ENCODE results near the gene STK26. TPM values are rescaled to one million over a fixed set of nuclear protein-coding genes. Genes with fewer than 3 reads are reported as not detected.
"Not testable (repeated sequence)": the region's sequence is repeated elsewhere in the genome, so short reads cannot be mapped to it uniquely, and the experiment has no call there.

Gene STK26
- total RNA-seq, 1 donor from 2014 or later, result 66.0 TPM

DNA sequence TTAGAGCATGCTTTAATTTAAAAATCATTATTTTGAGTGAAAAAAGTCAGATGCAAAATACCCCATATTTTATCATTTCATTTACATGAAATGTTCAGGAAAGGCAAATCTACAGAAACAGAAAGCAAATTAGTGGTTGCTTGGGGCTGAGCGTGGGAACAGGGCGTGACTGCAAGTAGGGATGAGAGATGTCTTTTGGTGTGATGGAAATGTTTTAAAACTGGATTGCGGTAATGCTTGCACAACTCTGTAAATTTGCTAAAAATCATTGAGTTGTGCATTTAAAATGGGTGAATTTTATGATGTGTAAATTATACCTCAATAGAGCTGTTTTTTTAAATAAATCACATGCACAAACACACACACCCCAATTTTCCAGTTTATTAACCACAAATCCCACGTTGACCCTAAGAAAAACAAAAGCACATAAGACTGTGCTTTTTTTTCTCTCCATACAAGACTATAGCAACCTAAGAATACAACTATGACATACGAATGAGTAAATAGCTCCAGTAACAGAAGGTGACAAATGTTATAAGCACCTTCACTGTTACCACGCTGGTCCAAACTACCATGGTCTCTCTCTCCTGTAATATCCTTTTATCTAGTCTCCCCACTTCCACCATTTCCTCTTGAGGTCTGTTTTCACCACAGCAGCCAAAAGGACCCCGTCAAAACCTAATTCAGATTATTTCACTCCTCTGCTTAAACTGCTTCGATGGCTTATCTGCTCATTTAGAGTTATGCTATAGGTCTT lies 67.5 kb downstream of the STK26 start:
- Mint-ChIP-seq H3K4me1 (peaks cover 11% of the 10 kb centered on the region), H3K4me3 (no peak overlapping the region), H3K27ac (no peak overlapping the region), H3K36me3 (ENCODE audit: low read depth) (no peaks in the 10 kb centered on the region), H3K9me3 (no peaks in the 10 kb centered on the region), H3K27me3 (peaks cover 1% of the 10 kb centered on the region)
- intact Hi-C loops (cut with micrococcal nuclease), result loop anchor here (10.0 kb wide), 1 partner anchor 524 kb away; no protein-coding TSS in a partner anchor
- peak; percentile 54 for DNase-seq

DNA sequence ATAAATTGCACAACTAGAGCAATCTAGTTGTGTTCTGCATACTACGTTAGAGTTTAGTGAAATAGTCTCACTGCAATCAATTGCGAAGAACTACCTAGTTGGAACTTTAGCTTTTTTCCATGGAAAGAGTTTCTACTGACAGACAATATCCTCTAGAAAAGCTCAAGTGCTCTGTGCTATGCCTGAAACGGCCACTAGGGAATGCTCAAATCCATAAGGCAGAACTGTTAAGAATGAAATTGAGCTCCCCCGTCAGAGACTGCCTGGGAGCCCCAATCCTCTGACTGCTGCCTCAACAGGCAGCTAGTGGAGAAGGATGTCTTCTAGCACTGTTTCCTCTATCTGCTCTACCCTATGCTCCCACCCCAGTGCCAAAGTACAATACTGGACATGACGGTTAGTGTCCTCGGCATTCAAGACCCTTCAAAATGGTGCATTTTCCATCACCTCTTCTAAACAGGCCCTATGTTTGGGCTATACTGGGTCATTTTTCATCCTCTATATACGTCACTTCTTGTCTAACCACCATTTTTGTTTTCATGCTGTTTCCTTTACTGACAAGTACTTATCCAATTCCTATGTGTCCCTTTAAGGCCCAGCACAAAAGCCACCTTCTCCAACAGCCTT lies 69.5 kb downstream of the STK26 start:
- intact Hi-C loops (cut with micrococcal nuclease), result loop anchor here (1.0 to 10.0 kb wide), 2 partner anchors 127 to 522 kb away; partner anchors contain the start of gene RAP2C
- DNase-seq, result peak; percentile 79
- H3K27ac Mint-ChIP-seq, result no peak overlapping the region
- no peaks in the 10 kb centered on the region for H3K9me3 Mint-ChIP-seq
- peaks cover under 1% of the 10 kb centered on the region for H3K27me3 Mint-ChIP-seq
- H3K36me3 Mint-ChIP-seq (ENCODE audit: low read depth), result no peaks in the 10 kb centered on the region
- H3K4me1 Mint-ChIP-seq, result peaks cover 11% of the 10 kb centered on the region
- no peak overlapping the region for H3K4me3 Mint-ChIP-seq

DNA sequence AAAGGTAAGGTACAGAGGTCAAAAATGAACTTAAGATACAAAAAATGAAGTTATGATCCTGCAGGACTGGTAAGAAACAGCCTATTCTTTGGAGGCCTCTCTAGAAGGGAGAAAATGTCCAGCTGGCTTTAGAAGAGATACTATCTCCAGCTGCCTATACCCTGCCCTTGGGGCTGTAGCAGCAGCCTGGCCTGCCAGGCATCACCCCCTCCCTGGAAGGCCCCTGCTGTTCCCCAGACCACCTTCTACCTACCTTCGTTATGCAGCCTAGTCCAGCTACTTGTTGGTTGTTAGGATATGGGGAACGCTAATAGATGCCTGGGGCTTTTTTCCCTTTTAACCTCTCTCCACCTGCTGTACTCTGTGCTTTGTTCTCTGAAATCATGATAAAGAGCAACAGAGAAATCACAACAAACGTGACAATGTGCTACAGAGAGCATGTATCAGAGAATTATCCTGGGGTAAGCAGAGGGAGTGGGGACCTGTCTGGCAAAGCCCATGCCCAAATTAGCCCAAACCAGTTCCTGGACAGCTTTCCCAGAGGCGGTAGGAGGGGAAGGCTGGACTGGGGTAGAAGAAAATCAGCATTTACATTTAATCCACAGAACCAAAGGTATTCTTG lies 70.2 kb downstream of the STK26 start:
- Mint-ChIP-seq H3K27me3 (peaks cover 2% of the 10 kb centered on the region), H3K4me1 (peaks cover 11% of the 10 kb centered on the region), H3K27ac (no peak overlapping the region), H3K9me3 (no peaks in the 10 kb centered on the region), H3K36me3 (ENCODE audit: low read depth) (no peaks in the 10 kb centered on the region), H3K4me3 (no peak overlapping the region)
- intact Hi-C loops (cut with micrococcal nuclease), result loop anchor here (10.0 kb wide), 1 partner anchor 521 kb away; no protein-coding TSS in a partner anchor
- DNase-seq, result no peak

GRCh38 chrX:132094164-132094563 lies 71.1 kb downstream of the STK26 start:
- peaks cover 11% of the 10 kb centered on the region for H3K4me1 Mint-ChIP-seq
- H3K36me3 Mint-ChIP-seq (ENCODE audit: low read depth), result no peaks in the 10 kb centered on the region
- H3K27ac Mint-ChIP-seq, result no peak overlapping the region
- intact Hi-C loops (cut with micrococcal nuclease), result loop anchor here (10.0 kb wide), 1 partner anchor 521 kb away; no protein-coding TSS in a partner anchor
- H3K4me3 Mint-ChIP-seq, result no peak overlapping the region
- H3K9me3 Mint-ChIP-seq, result no peaks in the 10 kb centered on the region
- H3K27me3 Mint-ChIP-seq, result peaks cover 4% of the 10 kb centered on the region
- no peak for DNase-seq

DNA sequence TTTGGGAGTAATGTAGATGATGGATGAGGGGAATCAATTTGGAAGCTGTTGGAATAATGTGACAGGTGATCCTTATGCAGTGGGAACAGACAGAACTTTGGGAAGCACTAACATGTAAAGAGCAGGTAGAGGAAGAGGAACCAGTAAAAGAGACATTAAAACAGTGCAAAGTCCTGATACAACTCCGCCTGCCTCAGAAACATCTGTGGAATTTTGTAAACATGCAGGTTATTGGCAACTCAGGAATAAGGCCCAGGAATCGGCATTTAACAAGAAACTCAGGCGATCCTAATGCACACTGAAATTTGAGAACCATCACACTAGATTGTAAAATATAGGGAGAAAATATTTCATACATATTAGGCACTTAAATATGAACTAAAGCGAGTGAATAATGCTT lies 75.6 kb downstream of the STK26 start:
- not testable (repeated sequence) for H3K4me3 Mint-ChIP-seq; H3K27me3 Mint-ChIP-seq; H3K27ac Mint-ChIP-seq; DNase-seq; H3K4me1 Mint-ChIP-seq; H3K9me3 Mint-ChIP-seq; H3K36me3 Mint-ChIP-seq (ENCODE audit: low read depth)
- intact Hi-C loops (cut with micrococcal nuclease), result loop anchor here (10.0 kb wide), 1 partner anchor 516 kb away; no protein-coding TSS in a partner anchor

- H3K4me1 Mint-ChIP-seq, result no peaks in the 10 kb centered on the region
- intact Hi-C loops (cut with micrococcal nuclease), result no loop called here
- no peaks in the 10 kb centered on the region for H3K36me3 Mint-ChIP-seq (ENCODE audit: low read depth)
- no peak for DNase-seq
- H3K4me3 Mint-ChIP-seq, result no peak overlapping the region
- no peak overlapping the region for H3K27ac Mint-ChIP-seq
- H3K27me3 Mint-ChIP-seq, result peaks cover 4% of the 10 kb centered on the region
- H3K9me3 Mint-ChIP-seq, result no peaks in the 10 kb centered on the region
Measured at GRCh38 chrX:132101206-132101605, 78.1 kb downstream of the STK26 start.

- Mint-ChIP-seq H3K27me3 (peaks cover 6% of the 10 kb centered on the region), H3K36me3 (ENCODE audit: low read depth) (no peaks in the 10 kb centered on the region), H3K4me3 (no peak overlapping the region), H3K4me1 (no peaks in the 10 kb centered on the region), H3K27ac (no peak overlapping the region), H3K9me3 (no peaks in the 10 kb centered on the region)
- intact Hi-C loops (cut with micrococcal nuclease), result no loop called here
- no peak for DNase-seq
Measured at GRCh38 chrX:132101799-132102198, 78.7 kb downstream of the STK26 start.

- DNase-seq, result no peak
- Mint-ChIP-seq H3K27me3 (peaks cover 7% of the 10 kb centered on the region), H3K4me3 (no peak overlapping the region), H3K9me3 (no peaks in the 10 kb centered on the region), H3K4me1 (no peaks in the 10 kb centered on the region), H3K27ac (no peak overlapping the region), H3K36me3 (ENCODE audit: low read depth) (no peaks in the 10 kb centered on the region)
- intact Hi-C loops (cut with micrococcal nuclease), result no loop called here
Measured at GRCh38 chrX:132107291-132107690, 84.2 kb downstream of the STK26 start.

GRCh38 chrX:132114607-132115006 lies 91.5 kb downstream of the STK26 start:
- no peaks in the 10 kb centered on the region for H3K9me3 Mint-ChIP-seq
- no peaks in the 10 kb centered on the region for H3K4me1 Mint-ChIP-seq
- H3K4me3 Mint-ChIP-seq, result no peak overlapping the region
- no peak overlapping the region for H3K27ac Mint-ChIP-seq
- no peaks in the 10 kb centered on the region for H3K36me3 Mint-ChIP-seq (ENCODE audit: low read depth)
- peaks cover 4% of the 10 kb centered on the region for H3K27me3 Mint-ChIP-seq
- no peak for DNase-seq
- intact Hi-C loops (cut with micrococcal nuclease), result no loop called here

DNA sequence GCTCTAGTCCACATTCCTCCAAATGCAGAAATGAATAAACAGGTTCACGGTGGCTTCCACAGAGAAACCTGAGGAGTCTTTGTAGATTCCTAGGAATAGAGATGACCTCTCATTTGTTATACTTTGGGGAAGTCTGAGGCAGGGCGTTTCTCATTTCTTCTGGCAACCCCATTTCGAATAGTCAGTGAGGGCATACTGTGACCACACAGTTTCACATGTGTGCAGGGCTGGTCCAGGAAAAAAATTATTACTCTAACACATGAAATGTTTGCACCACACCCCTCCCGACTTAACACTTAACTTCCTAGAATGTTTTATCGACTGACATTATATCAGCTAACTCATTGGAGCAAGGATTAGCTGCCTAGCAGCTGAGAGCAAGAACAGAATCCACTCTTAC lies 92.7 kb downstream of the STK26 start:
- DNase-seq, result no peak
- Mint-ChIP-seq H3K4me1 (no peaks in the 10 kb centered on the region), H3K27ac (no peak overlapping the region), H3K27me3 (peaks cover 2% of the 10 kb centered on the region), H3K36me3 (ENCODE audit: low read depth) (no peaks in the 10 kb centered on the region), H3K4me3 (no peak overlapping the region), H3K9me3 (no peaks in the 10 kb centered on the region)
- intact Hi-C loops (cut with micrococcal nuclease), result no loop called here

GRCh38 chrX:132118358-132118757 lies 95.3 kb downstream of the STK26 start:
- Mint-ChIP-seq H3K4me1 (no peaks in the 10 kb centered on the region), H3K4me3 (no peak overlapping the region), H3K27me3 (peaks cover 2% of the 10 kb centered on the region), H3K9me3 (no peaks in the 10 kb centered on the region), H3K27ac (no peak overlapping the region), H3K36me3 (ENCODE audit: low read depth) (no peaks in the 10 kb centered on the region)
- DNase-seq, result no peak
- intact Hi-C loops (cut with micrococcal nuclease), result no loop called here

GRCh38 chrX:132119283-132119682 lies 96.2 kb downstream of the STK26 start:
- Mint-ChIP-seq H3K27me3 (no peaks in the 10 kb centered on the region), H3K9me3 (no peaks in the 10 kb centered on the region), H3K4me1 (no peaks in the 10 kb centered on the region), H3K36me3 (ENCODE audit: low read depth) (no peaks in the 10 kb centered on the region), H3K4me3 (no peak overlapping the region), H3K27ac (no peak overlapping the region)
- DNase-seq, result no peak
- intact Hi-C loops (cut with micrococcal nuclease), result no loop called here

GRCh38 chrX:132119821-132120515 lies 96.9 kb downstream of the STK26 start:
- no peaks in the 10 kb centered on the region for H3K27me3 Mint-ChIP-seq

GRCh38 chrX:132120913-132121312 lies 97.8 kb downstream of the STK26 start:
- intact Hi-C loops (cut with micrococcal nuclease), result no loop called here
- no peaks in the 10 kb centered on the region for H3K36me3 Mint-ChIP-seq (ENCODE audit: low read depth)

More at GRCh38 chrX:132119821-132120515, 96.9 kb downstream of the STK26 start:
- Mint-ChIP-seq H3K27ac (no peak overlapping the region), H3K4me3 (no peak overlapping the region), H3K9me3 (no peaks in the 10 kb centered on the region), H3K4me1 (no peaks in the 10 kb centered on the region), H3K36me3 (ENCODE audit: low read depth) (no peaks in the 10 kb centered on the region)
- DNase-seq, result no peak
- intact Hi-C loops (cut with micrococcal nuclease), result no loop called here

More at GRCh38 chrX:132120913-132121312, 97.8 kb downstream of the STK26 start:
- no peaks in the 10 kb centered on the region for H3K9me3 Mint-ChIP-seq
- no peak overlapping the region for H3K27ac Mint-ChIP-seq
- no peak for DNase-seq
- H3K27me3 Mint-ChIP-seq, result no peaks in the 10 kb centered on the region
- H3K4me1 Mint-ChIP-seq, result no peaks in the 10 kb centered on the region
- no peak overlapping the region for H3K4me3 Mint-ChIP-seq

All from activated CD4-positive, alpha-beta T cell treated with anti-CD3 and anti-CD28 coated beads, Interleukin-2, amount 10 ng/mL, durations not matched to agents 24 days and 14 days (primary cell).